H54 (cell line): ENCODE results near the gene TRPM3.
A peak's percentile ranks its signal among the peaks of the same experiment; 100 is the strongest.

Source experiments
- DNase-seq: peaks from one replicate; pipeline ENCODE4 v3.0.0; 2011; ENCODE audit warnings: low spot score, mixed read lengths; ENCODE audit not compliant: insufficient read length
- FAIRE-seq: peaks from 3 replicates; lab custom pipeline; 2011; peaks lifted over from hg19 to GRCh38; lab: Jason Lieb, UNC
- POLR2A ChIP-seq: IDR thresholded peaks from 2 replicates; pipeline ENCODE4 v1.6.1; 2011; ENCODE audit warnings: low read depth, mild to moderate bottlenecking, low read length

Gene TRPM3

DNA sequence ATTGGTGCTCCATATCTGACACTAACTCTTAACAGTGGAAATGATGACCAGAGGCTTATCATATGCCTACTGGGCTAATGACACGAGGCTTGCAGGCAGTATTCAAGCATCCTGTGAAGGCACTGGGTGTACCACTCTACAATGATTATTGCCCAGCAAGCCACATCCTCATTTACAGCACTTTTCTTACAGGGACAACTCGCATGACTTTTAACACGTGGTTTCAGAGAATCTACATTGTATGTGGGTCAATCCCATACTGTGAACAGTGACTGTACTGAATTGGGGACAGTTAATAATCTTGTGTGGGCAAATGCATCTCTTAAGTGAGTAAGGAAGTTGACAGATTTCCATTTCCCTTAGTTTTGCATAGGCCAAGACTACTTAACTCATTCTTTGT is 260.0 kb downstream of the TRPM3 start:
- peak; percentile 36 for FAIRE-seq
- no peak for TF ChIP-seq POLR2A
- no peak for DNase-seq

DNA sequence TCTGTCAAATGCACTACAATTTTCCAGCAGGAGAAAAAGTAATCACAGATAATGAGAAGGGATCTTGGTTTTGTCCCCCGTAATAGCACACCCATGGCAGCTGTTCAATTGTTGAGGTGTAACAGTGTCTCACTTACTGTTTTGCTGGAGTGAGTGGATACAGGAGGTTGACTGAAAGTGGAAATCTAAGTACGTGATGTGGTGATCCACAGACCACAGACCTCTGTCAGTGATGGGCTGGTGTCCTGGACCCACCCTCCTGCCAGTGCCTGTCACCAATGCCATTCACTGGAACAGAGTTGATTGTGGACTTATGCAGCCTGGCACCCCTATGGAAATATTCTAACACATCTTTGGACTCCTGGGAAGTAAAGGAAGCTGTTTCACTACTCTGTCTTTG is 261.7 kb downstream of the TRPM3 start:
- FAIRE-seq (peak; percentile 38), DNase-seq (no peak)

DNA sequence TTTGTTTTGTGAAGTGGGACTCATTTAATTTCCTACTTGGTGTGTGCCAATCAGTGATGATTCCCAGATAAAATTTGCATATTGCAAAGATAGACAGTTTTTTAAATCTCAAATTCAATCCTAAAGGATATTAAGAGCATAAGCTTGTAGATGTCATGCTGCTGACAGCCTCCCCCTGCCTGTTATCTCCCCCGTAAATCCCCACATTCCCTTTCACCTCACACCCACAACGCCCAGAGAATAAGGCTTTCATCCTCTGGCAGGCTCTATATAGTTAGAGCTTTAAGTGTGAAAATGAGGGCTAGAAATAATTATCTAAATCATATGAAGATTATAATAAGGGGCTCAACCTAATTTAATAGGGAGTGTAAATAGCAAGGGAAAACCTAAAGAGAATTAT is 265.0 kb downstream of the TRPM3 start:
- no peak for TF ChIP-seq POLR2A
- FAIRE-seq, result no peak
- no peak for DNase-seq

More for the DNA sequence above, 261.7 kb downstream of the TRPM3 start:
- TF ChIP-seq POLR2A, result no peak

DNA sequence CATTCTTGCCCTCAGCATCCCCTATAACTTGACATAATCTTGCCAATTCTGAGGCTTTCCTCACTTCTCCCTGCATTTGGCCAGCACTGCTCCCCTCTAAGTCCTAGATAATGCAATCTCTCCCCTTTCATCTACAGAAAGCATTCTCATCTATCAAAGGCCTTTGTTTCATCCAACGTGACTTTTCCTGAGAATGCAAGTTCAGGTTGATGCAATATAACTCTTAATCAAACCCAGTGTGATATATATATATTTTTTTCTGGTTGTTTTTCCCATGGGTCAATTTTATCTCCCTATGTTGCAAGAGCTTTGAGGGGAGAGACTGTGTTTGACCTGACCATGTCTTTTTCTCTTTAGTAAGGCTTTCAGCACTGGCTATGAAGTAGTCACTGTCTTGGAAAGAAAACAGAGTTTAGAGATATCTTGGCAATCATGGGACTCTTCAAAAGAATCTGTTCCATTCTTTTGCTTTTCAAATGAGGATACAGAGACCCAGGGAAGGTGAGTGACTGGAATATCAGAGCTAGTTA is 268.6 kb downstream of the TRPM3 start:
- FAIRE-seq, result no peak
- DNase-seq, result no peak
- no peak for TF ChIP-seq POLR2A

DNA sequence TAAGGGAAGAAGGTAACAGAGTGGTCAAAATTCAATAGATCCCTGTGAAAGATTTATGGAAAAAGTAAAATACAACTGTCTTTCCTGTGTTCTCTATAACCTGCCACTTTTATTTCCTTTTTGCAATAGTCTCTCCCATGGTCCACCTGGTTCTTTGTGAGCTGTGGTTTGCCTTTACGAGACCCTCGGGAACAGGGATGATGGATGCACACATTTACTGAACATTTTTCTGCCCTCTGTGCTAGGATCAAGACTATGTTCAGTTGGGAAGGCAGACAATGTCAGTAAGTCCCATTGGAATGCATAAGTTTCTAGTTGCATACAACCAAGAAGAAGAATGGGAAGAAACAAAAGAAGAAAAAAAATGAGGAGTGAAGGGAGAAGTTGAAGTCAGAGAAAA is 281.2 kb downstream of the TRPM3 start:
- TF ChIP-seq POLR2A, result no peak
- DNase-seq, result no peak
- FAIRE-seq, result peak; percentile 55

DNA sequence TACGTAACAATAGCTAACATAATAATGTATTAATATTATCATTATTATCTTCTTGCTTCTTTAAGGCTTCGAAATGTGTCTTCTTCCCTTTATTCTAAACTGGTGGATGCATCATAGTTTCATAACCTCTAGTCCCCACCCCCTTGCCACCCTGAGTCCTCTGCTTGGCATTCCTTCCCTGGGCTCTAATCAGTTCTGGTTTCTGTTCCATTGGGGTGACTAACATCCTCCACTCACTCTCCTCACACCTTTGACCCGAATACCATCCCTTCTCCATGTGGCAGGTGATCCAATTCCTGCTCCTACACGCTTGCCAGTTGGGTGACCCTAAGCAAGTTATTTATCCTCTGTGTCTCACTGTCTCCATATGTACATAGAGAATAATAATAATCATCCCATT is 286.1 kb downstream of the TRPM3 start:
- TF ChIP-seq POLR2A, result no peak
- FAIRE-seq (peak; percentile 60), DNase-seq (peak; percentile 11)

DNA sequence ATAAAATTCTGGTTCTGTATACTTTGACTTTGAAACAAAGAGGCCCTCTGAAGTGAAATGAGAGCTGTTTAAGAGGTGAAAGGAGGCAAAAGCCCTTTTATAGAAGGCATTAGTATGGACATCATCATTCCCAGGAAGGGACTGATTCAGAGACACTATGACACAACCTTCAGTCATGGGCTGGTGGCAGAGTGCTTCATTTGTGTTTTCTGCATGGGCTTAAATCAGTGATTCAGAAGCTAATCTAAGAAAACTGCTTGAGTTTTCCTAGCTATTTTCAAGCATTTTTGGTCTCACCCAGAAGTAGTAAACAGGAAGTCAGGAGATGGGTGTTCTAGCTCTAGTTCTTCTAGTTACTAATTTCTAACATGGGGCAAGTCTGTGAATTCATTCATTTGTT is 288.9 kb downstream of the TRPM3 start:
- FAIRE-seq (peak; percentile 85), DNase-seq (no peak)
- no peak for TF ChIP-seq POLR2A

DNA sequence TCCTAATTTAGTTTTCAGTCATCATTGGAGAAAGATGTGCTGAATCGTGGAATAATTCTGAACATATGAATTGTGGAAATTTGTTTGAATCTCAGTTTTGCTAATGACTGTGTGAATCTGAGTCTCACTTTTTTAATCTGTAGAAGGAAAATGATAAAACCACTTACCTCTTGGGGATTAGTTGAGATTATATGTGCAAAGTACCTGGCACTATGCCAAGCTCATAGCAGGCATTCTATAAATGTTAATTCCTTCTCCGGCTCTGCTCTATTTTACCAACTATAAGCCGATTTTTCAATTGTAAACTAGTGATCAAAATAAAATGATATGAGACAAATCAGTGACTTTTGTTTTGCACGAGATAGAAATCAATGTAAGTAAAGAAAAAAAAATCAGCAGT is 290.8 kb downstream of the TRPM3 start:
- FAIRE-seq, result peak; percentile 68
- TF ChIP-seq POLR2A, result no peak
- DNase-seq, result no peak

DNA sequence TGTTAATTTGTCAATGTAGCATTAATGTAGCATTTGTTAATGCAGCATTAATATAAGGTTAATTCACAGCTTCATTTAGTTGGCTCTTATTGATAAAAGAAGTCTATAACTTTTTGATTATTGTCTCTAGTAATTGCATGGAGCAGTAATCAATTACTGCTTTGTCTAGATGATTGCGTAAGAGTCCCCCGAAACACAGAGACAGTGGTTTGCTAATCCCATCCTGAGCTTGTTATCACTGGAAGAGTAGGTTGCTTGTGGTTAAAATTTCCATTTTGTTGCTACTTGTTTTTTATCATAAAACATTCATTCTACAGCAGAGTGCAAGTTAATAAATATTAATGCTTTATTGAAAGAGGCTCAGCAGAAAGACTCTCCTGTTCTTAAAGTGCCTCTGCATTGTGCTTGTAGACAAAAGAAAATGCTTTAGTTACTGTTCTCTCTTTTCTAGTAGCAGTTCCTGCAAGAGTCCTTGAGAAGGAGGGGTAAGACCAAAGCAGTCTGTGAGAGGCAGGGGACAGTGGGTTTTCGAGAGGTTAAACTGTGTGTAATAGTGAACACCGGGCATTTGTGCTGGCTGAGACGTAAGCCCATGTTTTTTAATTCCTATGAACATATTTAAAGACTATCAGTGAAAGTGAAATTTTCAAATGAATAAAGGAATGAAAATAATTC is 291.7 kb downstream of the TRPM3 start:
- FAIRE-seq, result no peak
- DNase-seq, result no peak
- TF ChIP-seq POLR2A, result no peak

DNA sequence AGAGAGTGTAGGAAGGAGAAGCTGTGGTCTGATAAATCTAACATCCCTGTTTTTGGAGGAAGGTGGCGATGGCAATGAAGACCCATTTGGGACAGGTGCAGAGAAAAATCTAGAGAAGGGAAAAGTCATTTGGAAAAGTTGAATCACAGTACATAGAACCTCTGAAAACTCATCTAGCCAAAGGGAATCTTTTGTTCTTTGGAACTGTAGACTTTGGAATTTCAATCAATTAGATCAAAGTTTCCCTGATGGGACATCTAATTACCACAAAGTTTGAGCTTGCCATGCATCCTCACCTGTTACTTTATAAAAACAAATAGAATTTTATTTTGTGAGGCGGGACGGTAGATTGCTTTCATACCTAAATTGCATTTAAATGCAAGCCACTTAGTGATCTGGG is 294.9 kb downstream of the TRPM3 start:
- DNase-seq, result no peak
- TF ChIP-seq POLR2A, result no peak
- no peak for FAIRE-seq

DNA sequence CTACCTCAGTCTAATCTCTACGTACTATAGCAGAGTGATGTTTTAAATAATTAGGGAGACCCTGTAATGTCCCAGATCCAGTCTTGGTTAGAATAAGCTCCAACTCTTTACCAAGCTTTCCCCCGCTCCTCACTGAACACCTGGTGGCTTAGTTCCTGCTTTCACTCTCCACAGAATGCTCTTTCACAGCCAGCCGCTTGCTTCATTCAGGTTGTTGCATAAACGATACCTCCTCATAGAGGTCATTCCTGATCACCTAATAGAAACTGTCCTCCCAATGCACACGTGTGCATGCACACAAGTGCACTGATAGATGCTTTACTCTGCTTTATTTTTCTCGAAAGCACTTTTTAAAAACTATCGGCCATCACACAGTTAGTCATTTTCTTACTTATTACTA is 298.1 kb downstream of the TRPM3 start:
- DNase-seq (no peak), FAIRE-seq (peak; percentile 64)
- TF ChIP-seq POLR2A, result no peak

DNA sequence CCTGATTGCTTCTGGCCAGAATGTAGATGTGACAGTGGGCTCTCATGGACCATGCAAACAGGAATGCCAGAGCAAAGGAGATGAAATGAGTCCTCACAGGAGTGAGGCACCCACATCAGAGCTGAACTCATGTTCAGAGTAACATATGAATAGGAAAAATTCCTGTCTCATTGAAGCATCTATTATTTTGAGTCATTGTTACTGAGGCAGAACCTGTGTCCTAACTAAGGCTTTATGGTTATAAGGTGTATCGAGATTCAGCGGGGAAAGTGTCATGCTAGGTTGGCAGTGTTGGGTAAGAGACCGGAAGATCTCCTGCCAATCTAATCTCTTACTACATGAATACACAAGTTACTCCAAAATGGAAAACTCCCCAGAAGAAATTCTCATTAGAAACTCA is 304.1 kb downstream of the TRPM3 start:
- FAIRE-seq (peak; percentile 64), DNase-seq (no peak)
- TF ChIP-seq POLR2A, result no peak

DNA sequence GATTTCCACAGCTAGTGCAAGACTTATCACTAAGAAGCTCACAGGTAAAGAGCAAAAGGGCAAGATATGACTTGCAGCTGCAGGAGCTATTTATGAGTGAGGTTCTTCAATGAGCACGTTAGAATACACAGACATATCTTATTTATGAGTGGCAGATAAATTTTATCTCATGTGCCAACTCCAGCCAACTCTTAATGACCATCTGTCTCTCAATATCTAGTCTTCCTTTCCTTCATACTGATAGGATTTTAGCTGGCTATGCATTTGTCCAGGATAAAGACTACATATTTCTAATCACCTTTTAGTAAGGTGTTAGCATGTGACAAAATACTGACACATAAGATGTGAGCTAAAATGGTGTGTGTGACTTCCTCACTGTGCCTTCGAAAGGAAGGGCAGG is 304.5 kb downstream of the TRPM3 start:
- DNase-seq (no peak), FAIRE-seq (peak; percentile 71)
- TF ChIP-seq POLR2A, result no peak

DNA sequence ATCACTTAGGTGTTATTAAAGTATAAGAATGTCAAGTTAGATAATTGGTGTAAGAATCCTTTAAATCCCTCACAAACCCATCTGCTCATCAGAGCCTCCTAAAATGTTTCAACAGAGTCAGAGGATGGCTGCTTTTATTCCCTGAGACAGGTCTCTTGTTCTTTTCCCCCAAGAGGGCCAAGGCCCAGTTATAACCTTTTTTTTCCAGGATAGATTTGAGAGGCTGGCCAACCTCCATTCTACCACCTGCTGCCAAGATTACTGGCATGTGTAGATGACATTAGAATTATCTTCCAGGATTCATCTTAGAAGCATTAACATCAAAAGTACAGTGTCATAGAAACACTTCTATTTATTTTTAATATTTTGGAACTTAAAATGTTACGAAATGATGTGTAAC is 305.1 kb downstream of the TRPM3 start:
- FAIRE-seq, result no peak
- DNase-seq, result no peak
- TF ChIP-seq POLR2A, result no peak

DNA sequence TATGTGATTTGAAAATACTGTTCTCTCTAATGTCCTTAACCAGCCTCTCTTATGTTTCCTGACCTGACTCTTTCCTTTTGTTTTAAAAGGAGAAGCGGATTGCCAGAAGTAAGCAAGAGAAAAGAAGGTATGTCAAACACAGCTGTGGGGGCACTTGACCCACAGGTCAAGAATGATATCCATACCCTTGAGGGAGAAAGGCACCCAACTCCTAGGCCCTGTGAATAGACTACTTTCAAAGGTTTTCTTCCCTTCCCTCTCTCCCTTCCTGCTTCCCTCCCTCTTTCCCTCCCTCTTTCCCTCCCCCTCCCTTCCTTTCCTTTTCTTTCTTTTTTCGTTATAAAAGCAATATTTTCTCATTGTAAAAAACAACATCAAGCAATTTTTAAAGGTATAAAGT is 306.8 kb downstream of the TRPM3 start:
- DNase-seq (no peak), FAIRE-seq (no peak)
- TF ChIP-seq POLR2A, result no peak
